ENCODE data around the gene ZCWPW1.
A peak's percentile ranks its signal among the peaks of the same experiment; 100 is the strongest.
"Not testable (repeated sequence)": the region's sequence is repeated elsewhere in the genome, so short reads cannot be mapped to it uniquely, and the experiment has no call there.

The ZCWPW1 gene

GRCh38 chr7:100398239-100398638 is 30.3 kb downstream of the ZCWPW1 start:
- DNase-seq, result no peak

GRCh38 chr7:100397315-100398081 is 31.0 kb downstream of the ZCWPW1 start:
- no peak for DNase-seq

GRCh38 chr7:100396421-100396982 is 32.0 kb downstream of the ZCWPW1 start:
- DNase-seq, result no peak

- no peak for DNase-seq
These were observed 34.4 kb downstream of the ZCWPW1 start for GRCh38 chr7:100394077-100394476.

GRCh38 chr7:100393233-100393905 is 35.1 kb downstream of the ZCWPW1 start:
- no peak for DNase-seq

- no peak for DNase-seq
These were observed 38.1 kb downstream of the ZCWPW1 start for GRCh38 chr7:100390286-100391009.

- no peak for DNase-seq
These were observed 38.9 kb downstream of the ZCWPW1 start for GRCh38 chr7:100389437-100390088.

- no peak for DNase-seq
These were observed 40.8 kb downstream of the ZCWPW1 start for GRCh38 chr7:100387695-100388094.

- no peak for DNase-seq
These were observed 41.6 kb downstream of the ZCWPW1 start for GRCh38 chr7:100386940-100387339.

- DNase-seq, result no peak
These were observed 43.7 kb downstream of the ZCWPW1 start for GRCh38 chr7:100384628-100385294.

GRCh38 chr7:100382234-100382853 is 46.2 kb downstream of the ZCWPW1 start:
- DNase-seq, result peak; percentile 21

- DNase-seq, result not testable (repeated sequence)
These were observed 46.8 kb downstream of the ZCWPW1 start for GRCh38 chr7:100381531-100382233.

- DNase-seq, result no peak
These were observed 48.3 kb downstream of the ZCWPW1 start for GRCh38 chr7:100380196-100380595.

GRCh38 chr7:100378114-100378755 is 50.3 kb downstream of the ZCWPW1 start:
- no peak for DNase-seq

- no peak for DNase-seq
These were observed 52.4 kb downstream of the ZCWPW1 start for GRCh38 chr7:100376066-100376465.

- no peak for DNase-seq
These were observed 53.9 kb downstream of the ZCWPW1 start for GRCh38 chr7:100374601-100375000.

GRCh38 chr7:100373870-100374598 is 54.5 kb downstream of the ZCWPW1 start:
- DNase-seq, result not testable (repeated sequence)

- no peak for DNase-seq
These were observed 55.2 kb downstream of the ZCWPW1 start, which contains the start of gene PILRA for GRCh38 chr7:100373261-100373831. PILRA (plus strand) TSS chr7:100373487; CDS start chr7:100373657, 170 bp downstream.

- no peak for DNase-seq
These were observed 55.8 kb downstream of the ZCWPW1 start for GRCh38 chr7:100372694-100373093.

Data from NCI-H2029 treated with DMSO at 0.1 percent for 48 hours (cell line).